Ectodermal cell (in vitro differentiated cells): Measurements from ENCODE around the gene MX1.

Experiments
- H3K27ac ChIP-seq: 2 replicates; pipeline ENCODE4 v1.7.0; 2013; ENCODE audit warnings: mild to moderate bottlenecking, low read depth, low read length; ENCODE audit not compliant: insufficient read depth, poor library complexity, severe bottlenecking
- H3K27me3 ChIP-seq: 2 replicates; pipeline ENCODE4 v1.7.0; 2013; ENCODE audit warnings: mild to moderate bottlenecking, low read length; ENCODE audit not compliant: insufficient read depth, control insufficient read depth, poor library complexity, severe bottlenecking
- H3K36me3 ChIP-seq: one replicate; pipeline ENCODE4 v1.7.0; 2013; ENCODE audit warnings: low read length; ENCODE audit not compliant: control insufficient read depth, insufficient read depth
- H3K4me1 ChIP-seq: one replicate; pipeline ENCODE4 v1.7.0; 2013; ENCODE audit warnings: low read length; ENCODE audit not compliant: control insufficient read depth, insufficient read depth
- H3K4me3 ChIP-seq: 2 replicates; pipeline ENCODE4 v1.7.0; 2013; ENCODE audit warnings: low read depth, low read length, control low read depth; ENCODE audit not compliant: insufficient read depth
- H3K9me3 ChIP-seq: 2 replicates; pipeline ENCODE4 v1.7.0; 2013; ENCODE audit warnings: mild to moderate bottlenecking, low read length, moderate library complexity; ENCODE audit not compliant: control insufficient read depth
- WGBS, 2 experiments: methylation state at CpG; one replicate each; pipeline ENCODE4 v1.1.7; 2013; ENCODE audit warnings: missing lambda C conversion rate in 2 of 2; 5-methylcytosine and 5-hydroxymethylcytosine counted together

MX1 gene

DNA sequence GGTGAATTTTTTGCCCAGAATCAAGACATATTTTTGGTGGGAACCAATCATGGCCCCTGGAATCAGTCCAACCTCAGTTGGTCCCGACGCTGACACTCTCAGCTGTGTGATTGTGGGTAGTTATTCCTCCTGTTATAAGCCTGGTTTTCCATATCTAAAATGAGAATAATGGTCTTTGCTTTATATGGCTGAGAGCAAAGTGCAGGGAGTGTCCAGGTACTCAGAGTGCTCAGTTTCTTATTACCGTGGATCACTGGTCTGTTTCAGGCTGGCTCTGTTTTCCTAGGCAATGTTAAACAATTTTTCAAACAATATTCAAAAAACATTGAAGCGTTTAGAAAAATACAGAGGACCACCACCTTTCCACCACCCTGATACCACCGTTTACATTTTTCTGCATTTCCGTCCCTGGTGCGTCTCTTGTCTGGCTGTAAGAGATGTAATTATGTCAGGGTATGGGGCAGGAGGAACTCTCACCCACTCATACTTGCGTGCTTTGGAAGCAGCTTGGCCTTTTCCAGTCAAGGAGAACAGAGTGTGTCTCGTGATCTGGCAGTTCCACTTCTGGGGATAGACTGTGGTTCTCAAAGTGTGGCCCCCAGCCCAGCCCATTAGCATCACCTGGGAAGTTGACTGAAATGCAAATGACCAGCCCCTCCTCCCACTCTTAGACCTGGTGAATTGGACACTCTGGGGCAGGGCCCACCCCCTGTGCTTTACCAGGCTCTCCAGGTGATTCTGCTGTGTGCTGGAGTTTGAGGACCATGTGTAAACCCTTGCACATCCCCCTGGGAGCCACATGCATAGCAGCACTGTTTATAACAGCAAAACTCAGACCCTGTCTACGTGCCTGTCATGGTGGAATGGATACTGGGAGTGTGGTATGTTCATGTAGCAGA lies 6.8 kb downstream of the MX1 start:
- 75 to 78% methylated on average over 10 of the region's 10 CpGs for WGBS, 2 experiments
- no peaks in the 10 kb centered on the region for H3K9me3 ChIP-seq
- H3K4me1 ChIP-seq: no peaks in the 10 kb centered on the region
- H3K4me3 ChIP-seq: no peak overlapping the region
- H3K36me3 ChIP-seq: no peaks in the 10 kb centered on the region
- H3K27ac ChIP-seq: no peak overlapping the region
- peaks cover 10% of the 10 kb centered on the region for H3K27me3 ChIP-seq

DNA sequence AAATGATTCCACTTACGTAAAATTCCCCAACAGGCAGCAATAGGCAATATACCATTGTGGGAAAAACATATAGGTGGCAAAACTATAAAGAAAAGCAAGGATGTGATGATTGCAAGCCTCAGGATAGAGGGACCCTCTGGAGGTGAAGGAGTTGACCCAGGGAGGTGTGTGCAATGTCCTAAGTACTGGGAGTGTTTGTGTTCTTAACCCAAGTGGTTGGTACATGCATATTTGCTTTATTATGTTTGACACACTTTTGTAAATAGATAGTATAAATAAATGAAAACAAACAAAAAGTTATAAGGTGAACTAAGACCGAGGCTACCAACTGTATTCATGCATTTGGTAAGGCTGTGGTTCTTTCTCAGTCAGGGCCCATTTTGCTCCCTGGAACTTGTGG lies 7.5 kb downstream of the MX1 start:
- H3K4me3 ChIP-seq: no peak overlapping the region
- H3K4me1 ChIP-seq: no peaks in the 10 kb centered on the region
- no peak overlapping the region for H3K27ac ChIP-seq
- WGBS, 2 experiments: 80 to 97% methylated on average over 1 to 2 of the region's 2 CpGs
- H3K36me3 ChIP-seq: no peaks in the 10 kb centered on the region
- peaks cover 3% of the 10 kb centered on the region for H3K27me3 ChIP-seq
- H3K9me3 ChIP-seq: no peaks in the 10 kb centered on the region

DNA sequence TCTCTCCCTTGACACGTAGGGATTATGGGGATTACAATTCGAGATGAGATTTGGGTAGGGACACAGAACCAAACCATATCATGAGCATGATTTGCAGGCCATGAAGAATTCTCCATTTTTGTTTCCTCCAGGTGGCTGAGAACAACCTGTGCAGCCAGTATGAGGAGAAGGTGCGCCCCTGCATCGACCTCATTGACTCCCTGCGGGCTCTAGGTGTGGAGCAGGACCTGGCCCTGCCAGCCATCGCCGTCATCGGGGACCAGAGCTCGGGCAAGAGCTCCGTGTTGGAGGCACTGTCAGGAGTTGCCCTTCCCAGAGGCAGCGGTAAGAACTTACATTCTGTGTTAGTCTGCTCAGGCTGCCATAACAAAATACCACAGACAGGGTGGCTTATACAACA lies 9.7 kb downstream of the MX1 start:
- Histone ChIP-seq H3K4me1 (no peaks in the 10 kb centered on the region), H3K4me3 (no peak overlapping the region), H3K36me3 (no peaks in the 10 kb centered on the region), H3K9me3 (no peaks in the 10 kb centered on the region), H3K27me3 (no peaks in the 10 kb centered on the region), H3K27ac (no peak overlapping the region)
- WGBS, 2 experiments: 91 to 92% methylated on average over 11 of the region's 11 CpGs

DNA sequence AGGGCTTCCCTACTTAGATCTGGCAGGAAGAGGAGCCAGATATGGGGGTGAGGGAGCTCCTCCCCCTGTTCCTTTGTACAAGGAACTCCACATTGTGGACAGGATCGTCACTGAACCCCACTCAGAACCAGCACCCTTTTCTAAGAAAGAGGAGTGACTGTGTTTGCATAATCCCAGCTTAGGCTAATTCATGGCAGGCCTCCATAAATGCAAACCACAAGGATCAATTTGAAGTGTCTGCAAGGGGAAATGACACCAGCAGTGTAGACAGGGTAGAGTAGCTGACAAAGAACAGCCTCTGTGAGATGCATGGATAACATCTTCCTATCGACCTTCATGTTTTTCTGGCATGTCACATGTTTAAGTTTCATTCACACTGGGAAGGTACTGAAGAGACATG lies 11.7 kb downstream of the MX1 start:
- Histone ChIP-seq H3K27ac (no peak overlapping the region), H3K4me3 (no peak overlapping the region), H3K36me3 (no peaks in the 10 kb centered on the region), H3K27me3 (no peaks in the 10 kb centered on the region), H3K9me3 (no peaks in the 10 kb centered on the region), H3K4me1 (no peaks in the 10 kb centered on the region)
- 72 to 81% methylated on average over 2 of the region's 2 CpGs for WGBS, 2 experiments

DNA sequence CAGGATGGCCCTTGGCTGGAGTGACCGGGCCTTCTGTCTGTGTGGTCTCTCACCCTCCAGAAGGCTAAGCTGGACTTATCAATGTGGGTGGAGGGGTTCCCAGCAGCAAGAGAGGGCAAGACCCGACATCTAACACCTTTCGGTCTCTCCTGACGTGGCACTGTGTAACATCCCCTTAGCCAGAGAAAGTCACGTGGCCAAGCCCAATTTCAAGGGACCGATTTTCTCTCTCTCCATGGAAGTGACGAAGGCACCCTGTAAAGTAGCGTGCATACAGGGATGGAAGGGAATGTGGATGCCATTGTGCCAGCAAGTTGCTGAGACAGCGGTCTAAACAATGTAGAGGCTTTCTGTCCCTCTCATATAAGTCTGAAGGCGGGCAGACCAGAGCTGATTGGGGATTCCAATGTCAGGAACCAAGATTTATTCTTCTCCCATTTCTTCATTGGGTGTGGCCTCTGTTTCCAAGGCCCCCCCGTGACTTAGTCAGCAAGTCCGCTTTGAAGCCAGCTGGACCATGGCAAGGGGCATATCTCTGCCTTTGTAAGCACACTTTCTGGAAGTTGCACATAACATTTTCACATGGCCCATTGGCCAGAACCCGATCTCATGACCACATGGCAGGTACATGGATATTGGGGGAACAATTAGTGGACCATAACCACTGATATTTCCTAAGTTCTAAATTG lies 12.5 kb downstream of the MX1 start:
- WGBS, 2 experiments: 95 to 96% methylated on average over 13 of the region's 13 CpGs
- H3K36me3 ChIP-seq: no peaks in the 10 kb centered on the region

DNA sequence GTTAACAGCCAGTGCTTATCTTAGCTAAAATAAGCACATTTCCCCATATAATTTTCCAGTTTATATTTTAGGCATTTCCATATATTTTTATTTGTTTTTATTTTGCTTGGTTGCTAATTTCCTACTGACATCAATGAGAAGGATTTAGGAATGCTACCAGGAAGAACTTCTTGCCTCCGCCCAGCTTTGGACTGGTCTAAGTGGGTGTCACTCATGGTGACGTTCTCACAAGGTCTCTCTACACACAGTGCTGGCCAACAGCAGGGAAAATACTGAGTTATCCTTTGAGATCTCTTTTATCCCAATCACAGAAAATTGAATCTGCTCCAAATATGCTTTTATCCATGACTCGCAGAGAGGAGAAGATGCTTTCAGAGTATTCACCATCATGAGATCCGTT lies 13.2 kb downstream of the MX1 start:
- H3K4me3 ChIP-seq: no peak overlapping the region
- no peak overlapping the region for H3K27ac ChIP-seq
- H3K36me3 ChIP-seq: no peaks in the 10 kb centered on the region
- H3K27me3 ChIP-seq: no peaks in the 10 kb centered on the region
- H3K4me1 ChIP-seq: no peaks in the 10 kb centered on the region
- 82 to 85% methylated on average over 4 of the region's 4 CpGs for WGBS, 2 experiments
- no peaks in the 10 kb centered on the region for H3K9me3 ChIP-seq

More for the DNA sequence above, 12.5 kb downstream of the MX1 start:
- no peaks in the 10 kb centered on the region for H3K4me1 ChIP-seq
- no peak overlapping the region for H3K27ac ChIP-seq
- H3K4me3 ChIP-seq: no peak overlapping the region
- no peaks in the 10 kb centered on the region for H3K27me3 ChIP-seq
- H3K9me3 ChIP-seq: no peaks in the 10 kb centered on the region

DNA sequence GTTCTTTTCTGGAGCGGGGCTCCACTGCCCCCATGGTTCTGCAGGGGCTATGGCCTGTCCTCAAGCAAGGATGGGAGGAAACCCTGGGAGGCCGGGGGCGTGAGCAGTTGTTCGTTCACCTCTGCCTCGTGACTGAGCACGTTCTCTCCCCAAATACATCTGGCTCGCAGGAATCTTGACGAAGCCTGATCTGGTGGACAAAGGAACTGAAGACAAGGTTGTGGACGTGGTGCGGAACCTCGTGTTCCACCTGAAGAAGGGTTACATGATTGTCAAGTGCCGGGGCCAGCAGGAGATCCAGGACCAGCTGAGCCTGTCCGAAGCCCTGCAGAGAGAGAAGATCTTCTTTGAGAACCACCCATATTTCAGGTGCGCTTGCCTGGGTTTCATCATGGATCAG lies 15.5 kb downstream of the MX1 start:
- no peaks in the 10 kb centered on the region for H3K9me3 ChIP-seq
- no peak overlapping the region for H3K27ac ChIP-seq
- H3K36me3 ChIP-seq: no peaks in the 10 kb centered on the region
- 94 to 96% methylated on average over 14 of the region's 14 CpGs for WGBS, 2 experiments
- no peaks in the 10 kb centered on the region for H3K4me1 ChIP-seq
- no peak overlapping the region for H3K4me3 ChIP-seq
- no peaks in the 10 kb centered on the region for H3K27me3 ChIP-seq

DNA sequence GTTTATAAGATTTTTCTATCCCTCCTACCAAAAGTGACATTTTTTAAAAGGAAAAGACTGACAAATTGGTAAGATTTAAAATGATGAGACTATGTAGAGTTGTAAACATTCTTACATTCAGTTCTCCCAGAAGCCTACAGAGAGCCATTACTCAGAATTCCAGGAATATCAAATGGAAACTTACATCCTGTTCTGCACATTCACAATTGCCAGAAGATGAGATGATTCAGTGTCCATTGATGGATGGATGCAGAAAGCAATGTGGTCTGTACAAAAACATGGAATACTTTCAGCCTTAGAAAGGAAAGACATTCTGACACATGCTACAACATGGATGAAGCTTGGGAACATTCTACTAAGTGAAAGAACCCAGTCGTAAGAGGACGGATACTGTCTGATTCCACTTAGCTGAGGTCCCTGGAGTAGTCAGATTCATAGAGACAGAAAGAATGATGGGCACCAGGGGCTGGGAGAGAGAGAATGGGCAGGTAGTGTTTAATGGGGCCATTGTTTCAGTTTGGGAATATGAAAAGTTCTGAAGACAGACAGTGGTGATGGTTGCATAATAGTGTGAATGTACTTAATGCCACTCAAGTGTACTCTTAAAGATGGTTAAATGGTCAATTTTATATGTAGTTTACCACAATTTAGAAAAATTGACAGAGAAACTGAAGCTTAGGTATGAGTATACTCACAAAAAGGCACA lies 16.6 kb downstream of the MX1 start:
- WGBS, 2 experiments: 94 to 95% methylated on average over 2 of the region's 2 CpGs
- H3K27ac ChIP-seq: no peak overlapping the region
- no peaks in the 10 kb centered on the region for H3K4me1 ChIP-seq
- no peaks in the 10 kb centered on the region for H3K27me3 ChIP-seq
- no peak overlapping the region for H3K4me3 ChIP-seq
- H3K9me3 ChIP-seq: no peaks in the 10 kb centered on the region
- H3K36me3 ChIP-seq: no peaks in the 10 kb centered on the region

DNA sequence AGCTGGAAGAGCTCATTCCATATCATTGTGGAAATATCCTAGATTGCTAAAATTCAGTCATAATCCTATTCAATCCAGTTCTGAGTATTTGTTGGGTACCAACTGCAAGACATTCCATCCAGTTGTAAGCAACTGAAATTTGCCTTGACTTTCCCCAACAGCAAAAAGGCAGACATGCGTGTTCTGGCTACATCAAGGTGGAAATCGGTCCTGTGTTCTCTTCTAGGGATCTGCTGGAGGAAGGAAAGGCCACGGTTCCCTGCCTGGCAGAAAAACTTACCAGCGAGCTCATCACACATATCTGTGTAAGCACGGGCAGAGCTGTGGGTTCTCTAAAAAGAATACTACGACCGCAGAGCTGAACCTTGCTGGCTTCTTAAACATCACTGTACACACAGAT lies 17.5 kb downstream of the MX1 start:
- Histone ChIP-seq H3K9me3 (no peaks in the 10 kb centered on the region), H3K36me3 (no peaks in the 10 kb centered on the region), H3K4me3 (no peak overlapping the region), H3K27me3 (no peaks in the 10 kb centered on the region), H3K4me1 (no peaks in the 10 kb centered on the region), H3K27ac (no peak overlapping the region)
- WGBS, 2 experiments: 94 to 95% methylated on average over 7 of the region's 7 CpGs
